Fibroblast of skin of left quadriceps (primary cell): Measurements from ENCODE around the gene MARVELD2.
"Not testable (repeated sequence)": the region's sequence is repeated elsewhere in the genome, so short reads cannot be mapped to it uniquely, and the experiment has no call there.

Experiments used
- DNase-seq, 2 experiments: peaks; one replicate each; pipeline ENCODE4 v3.0.0-alpha.2; 2013; ENCODE audit warnings: low read depth in 2 of 2

MARVELD2 gene, protein sequence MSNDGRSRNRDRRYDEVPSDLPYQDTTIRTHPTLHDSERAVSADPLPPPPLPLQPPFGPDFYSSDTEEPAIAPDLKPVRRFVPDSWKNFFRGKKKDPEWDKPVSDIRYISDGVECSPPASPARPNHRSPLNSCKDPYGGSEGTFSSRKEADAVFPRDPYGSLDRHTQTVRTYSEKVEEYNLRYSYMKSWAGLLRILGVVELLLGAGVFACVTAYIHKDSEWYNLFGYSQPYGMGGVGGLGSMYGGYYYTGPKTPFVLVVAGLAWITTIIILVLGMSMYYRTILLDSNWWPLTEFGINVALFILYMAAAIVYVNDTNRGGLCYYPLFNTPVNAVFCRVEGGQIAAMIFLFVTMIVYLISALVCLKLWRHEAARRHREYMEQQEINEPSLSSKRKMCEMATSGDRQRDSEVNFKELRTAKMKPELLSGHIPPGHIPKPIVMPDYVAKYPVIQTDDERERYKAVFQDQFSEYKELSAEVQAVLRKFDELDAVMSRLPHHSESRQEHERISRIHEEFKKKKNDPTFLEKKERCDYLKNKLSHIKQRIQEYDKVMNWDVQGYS

DNA sequence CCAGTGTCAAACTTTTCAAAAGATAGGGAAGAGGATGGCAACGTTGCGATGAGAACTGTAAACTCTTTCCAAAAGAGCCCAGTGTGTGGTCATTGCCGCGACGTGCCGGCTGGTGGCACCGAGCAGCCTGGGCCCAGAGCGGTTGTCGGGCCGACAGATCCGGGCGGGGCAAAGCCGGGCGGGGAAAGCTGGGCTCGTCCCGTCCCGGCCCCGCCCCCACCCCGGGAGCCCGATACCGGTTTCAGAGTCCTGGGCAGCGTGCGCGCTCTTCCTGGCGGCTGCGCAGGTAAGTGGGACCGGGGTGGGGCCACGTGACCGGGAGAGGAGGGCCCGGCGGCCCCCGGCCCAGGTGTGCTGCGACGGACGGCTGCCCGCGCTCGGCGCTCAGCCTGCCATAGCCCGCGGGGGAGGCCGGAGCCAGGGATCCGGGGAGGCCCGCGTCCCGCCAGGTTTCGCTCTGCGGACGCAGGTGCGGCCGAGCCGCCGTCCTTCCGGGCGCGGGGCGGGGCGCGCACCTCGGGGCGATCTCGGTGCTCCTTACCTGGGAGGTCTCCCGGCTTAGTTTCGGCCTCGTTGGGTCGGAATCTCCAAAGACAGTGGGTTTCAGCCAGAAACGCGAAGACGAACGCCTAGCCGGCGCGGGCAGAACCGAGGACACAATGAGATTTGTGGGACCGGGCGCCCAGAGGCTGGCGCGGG lies at the start of gene MARVELD2:
Gene MARVELD2, plus strand, starts transcription at position 232 of the 699 bp plus-strand sequence. CDS start 4,270 bp downstream, outside the sequence.
- no peak for DNase-seq

- DNase-seq, result no peak
Measured at GRCh38 chr5:69367697-69368279, 47.1 kb upstream of the MARVELD2 start.

GRCh38 chr5:69368458-69369339 lies 46.2 kb upstream of the MARVELD2 start:
- DNase-seq, result no peak

DNA sequence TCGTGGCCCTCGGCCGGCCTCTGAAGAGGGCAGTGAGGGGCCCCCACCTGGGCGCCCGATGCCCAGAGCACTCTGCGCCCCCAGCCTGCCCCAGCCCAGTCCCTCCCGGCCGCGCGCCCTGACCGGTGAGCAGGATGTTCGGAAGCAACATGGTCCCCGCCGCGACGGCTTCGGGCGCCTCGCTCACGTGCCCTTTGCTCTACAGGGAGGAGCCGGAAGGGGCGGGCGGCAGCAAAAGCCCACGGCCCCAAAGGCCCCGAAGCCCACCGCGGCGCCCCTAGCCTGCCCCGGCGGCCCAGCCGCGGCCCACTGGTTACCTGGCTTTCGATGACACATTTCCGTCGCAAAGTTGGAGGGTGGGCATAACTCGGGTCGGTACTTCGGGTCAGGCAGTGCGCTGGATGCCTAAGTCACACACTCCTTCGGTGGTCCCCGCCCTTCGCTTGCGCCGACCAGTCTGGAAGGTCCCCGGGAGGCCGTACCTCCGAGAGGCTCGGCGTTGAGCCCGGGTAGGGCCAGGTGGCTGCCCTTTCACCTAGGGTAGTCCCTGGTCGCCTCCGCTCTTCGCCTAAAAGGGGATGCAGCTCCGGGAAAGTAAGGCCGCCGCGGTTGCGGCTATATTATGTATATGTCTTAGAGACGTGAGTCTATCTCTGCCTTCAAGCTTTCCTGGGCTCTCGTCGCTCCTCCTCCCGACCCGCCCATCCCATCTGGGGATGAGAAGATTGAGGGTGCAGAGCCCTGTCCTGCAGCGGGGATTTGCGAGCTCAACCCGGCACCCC lies 45.4 kb upstream of the MARVELD2 start, which contains the start of the genes AK6, RAD17 and TAF9:
Gene AK6, minus strand, starts transcription at position 181 of the 782 bp plus-strand sequence. Its CDS starts 30 bp downstream, at position 151.
Gene RAD17, plus strand, starts transcription at position 479 of the 782 bp plus-strand sequence. CDS start 2,391 bp downstream, outside the sequence.
Gene TAF9, minus strand, starts transcription at position 181 of the 782 bp plus-strand sequence. CDS start 3,783 bp downstream, outside the sequence.
- DNase-seq, result peak; percentile 79 to 81

DNA sequence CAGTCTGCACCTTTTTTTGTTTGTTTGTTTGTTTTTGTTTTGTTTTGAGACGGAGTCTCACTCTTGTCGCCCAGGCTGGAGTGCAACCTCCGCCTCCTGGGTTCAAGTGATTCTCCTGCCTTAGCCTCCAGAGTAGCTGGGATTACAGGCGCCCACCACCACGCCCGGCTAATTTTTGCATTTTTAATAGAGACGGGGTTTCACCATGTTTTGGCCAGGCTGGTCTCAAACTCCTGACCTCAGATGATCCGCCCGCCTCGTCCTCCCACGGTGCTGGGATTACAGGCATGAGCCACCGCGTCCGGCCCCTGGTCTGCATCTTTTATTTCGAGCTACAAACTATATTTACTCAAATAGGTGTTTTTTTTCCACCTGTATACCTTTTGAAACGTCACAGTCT lies 44.6 kb upstream of the MARVELD2 start:
- DNase-seq, result not testable (repeated sequence)

GRCh38 chr5:69372394-69372793 lies 42.5 kb upstream of the MARVELD2 start:
- no peak for DNase-seq

DNA sequence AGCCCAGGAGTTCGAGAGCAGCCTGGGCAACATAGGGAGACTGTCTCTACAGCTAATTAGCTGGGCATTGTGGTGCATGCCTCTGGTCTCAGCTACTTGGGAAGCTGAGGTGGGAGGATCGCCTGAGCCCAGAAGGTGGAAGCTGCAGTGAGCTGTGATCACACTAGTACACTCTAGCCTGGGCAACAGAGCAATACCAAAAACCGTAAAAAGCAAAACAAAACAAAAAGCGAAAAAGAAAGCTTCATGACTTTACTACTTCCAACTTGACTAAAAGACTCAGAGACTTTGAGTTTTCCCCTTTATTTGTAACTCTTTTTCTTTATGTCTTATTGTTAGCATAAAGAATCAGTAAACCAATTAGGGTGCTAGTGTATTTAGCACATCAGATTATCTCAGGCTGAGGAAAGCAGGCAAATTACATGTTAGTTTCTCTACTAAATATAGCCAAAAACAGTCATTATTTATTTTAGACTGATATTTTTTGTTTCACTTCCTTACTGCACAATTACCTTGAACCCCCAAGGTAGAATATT lies 39.9 kb upstream of the MARVELD2 start:
- DNase-seq, result no peak

GRCh38 chr5:69378376-69378775 lies 36.5 kb upstream of the MARVELD2 start:
- DNase-seq, result no peak

- no peak for DNase-seq
Measured at GRCh38 chr5:69404659-69405330, 10.1 kb upstream of the MARVELD2 start.

- DNase-seq, result no peak
Measured at GRCh38 chr5:69415584-69415958, 655 bp downstream of the MARVELD2 start.

DNA sequence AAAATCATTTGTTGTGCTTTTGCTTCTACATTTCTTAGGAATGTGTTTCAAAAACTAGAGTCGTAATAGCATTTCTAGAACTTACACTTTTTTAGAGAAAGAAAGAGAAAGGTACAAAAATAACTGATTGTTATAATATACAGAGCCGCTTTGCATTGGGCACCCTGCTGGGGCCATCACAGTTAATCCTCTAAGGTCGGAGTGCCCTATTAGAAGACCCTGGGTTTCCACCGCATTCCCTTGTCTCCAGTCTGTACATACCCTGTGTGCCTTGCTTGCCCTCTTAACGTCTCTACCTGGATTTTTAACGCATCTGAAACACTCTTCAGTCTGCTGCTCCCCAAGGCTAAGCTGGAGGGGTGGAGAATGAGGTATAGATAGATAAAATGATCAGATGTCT lies 1.3 kb downstream of the MARVELD2 start:
- DNase-seq, result no peak

DNA sequence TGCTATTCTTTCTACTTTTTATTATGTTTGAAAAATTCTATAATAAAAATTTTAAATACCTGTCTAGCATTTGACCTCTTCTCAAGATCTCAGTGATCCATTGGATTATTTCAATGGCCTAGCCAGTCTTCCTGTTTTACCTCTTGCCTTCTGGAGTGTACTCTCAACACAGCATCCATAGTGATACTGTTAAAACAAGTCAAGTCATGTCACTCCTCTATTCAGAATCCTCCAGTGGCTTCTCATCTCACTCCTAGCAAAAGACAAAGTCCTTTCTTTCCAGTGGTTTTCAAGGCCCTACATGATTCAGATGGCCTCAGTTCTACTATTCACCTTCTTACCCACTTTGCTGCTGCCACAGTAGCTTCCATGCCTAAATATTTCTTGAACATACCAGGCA lies 1.8 kb downstream of the MARVELD2 start:
- no peak for DNase-seq

GRCh38 chr5:69418554-69418953 lies 3.6 kb downstream of the MARVELD2 start:
- no peak for DNase-seq

- DNase-seq, result no peak
Measured at GRCh38 chr5:69431424-69432303, 16.7 kb downstream of the MARVELD2 start.

DNA sequence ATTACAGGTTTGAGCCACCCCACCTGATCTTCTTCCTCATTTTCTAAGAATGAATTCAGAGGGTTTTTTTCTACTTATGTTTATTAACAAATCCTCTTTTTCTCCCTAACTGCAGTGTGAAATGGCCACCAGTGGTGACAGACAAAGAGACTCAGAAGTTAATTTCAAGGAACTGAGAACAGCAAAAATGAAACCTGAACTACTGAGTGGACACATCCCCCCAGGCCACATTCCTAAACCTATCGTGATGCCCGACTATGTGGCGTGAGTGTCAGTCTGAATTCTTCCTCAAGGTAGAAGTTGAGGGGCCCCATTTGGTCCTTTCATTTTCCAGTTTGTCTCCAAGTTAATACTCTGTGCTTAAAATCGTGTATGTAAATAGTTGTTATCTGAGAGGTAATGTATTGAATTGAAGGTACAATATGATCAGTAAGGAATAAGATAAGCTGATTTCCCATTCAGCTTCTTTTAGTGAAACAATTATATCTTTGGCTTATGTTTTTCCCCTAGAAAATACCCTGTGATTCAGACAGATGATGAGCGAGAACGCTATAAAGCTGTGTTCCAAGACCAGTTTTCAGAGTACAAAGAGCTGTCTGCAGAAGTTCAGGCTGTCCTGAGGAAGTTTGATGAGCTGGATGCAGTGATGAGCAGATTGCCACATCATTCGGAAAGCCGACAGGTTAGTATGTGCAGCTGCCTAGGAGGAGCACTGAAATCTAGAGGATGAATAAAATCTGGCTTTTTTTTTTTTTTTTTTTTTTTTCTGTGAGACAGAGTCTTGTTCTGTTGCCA lies 17.7 kb downstream of the MARVELD2 start:
- DNase-seq, result no peak

DNA sequence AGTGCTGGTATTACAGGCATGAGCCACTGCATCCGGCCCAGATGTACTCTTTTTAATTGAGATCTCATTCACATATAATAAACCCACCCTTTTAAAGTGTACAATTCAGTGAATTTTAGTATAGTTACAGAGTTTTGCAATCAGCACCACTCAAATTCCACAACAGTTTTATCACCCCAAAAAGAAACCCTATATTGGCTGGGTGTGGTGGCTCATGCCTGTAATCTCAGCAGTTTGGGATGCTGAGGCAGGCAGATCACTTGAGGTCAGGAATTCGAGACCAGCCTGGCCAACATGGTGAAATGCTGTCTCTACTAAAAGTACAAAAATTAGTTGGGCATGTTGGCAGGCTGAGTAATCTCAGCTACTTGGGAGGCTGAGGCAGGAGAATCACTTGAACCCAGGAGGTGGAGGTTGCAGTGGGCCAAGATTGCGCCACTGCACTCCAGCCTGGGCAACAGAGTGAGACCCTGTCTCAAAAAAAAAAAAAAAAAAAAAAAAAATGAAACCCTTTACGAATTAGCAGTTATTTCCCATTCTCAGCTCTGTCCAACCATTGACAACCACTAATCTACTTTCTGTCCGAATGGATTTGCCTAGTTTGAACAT lies 20.5 kb downstream of the MARVELD2 start:
- not testable (repeated sequence) for DNase-seq

DNA sequence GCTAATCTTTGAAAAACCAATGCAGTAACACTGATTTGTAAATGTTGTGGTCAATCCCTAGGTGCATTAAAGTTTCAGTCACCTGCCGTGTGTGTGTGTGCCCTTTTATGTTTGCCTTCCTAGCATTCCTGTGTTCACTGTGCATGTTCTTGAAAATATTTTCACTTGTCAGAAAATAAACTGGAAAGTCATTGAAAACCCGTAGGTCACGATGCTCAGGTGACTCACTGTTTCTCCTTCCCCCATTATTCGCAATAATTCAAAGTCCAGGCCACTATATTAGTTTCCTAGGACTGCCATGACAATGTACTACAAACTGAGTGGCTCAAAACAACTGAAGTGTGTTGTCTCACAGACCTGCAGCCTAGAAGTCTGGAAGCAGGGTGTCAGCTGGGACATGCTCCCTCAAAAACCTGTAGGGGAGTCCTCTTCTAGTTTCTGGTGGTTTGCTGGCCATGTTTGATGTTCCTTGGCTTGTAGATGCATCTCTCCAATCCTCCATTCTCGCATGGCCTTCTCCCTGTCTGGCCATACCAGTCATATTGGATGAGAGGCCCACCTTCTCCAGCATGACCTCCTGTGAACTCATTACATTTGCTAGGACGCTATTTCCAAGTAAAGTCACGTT lies 29.3 kb downstream of the MARVELD2 start:
- no peak for DNase-seq
